ENCODE results near the gene MBOAT7. TPM values are rescaled to one million over a fixed set of nuclear protein-coding genes. Genes with fewer than 3 reads are reported as not detected.
"Not testable (repeated sequence)": the region's sequence is repeated elsewhere in the genome, so short reads cannot be mapped to it uniquely, and the experiment has no call there.

The MBOAT7 gene
- total and polyA plus RNA-seq, 2 of the 8 experiments (the other 6 are each of a cell fraction or from before 2014, with no cell fraction given): 85.5 to 90.9 TPM

- H3K27me3 ChIP-seq (replicated peaks in 1 of 4; ENCODE audit: control insufficient read depth in 3 of 4, extremely low read depth in 1 of 4, insufficient read depth in 3 of 4, low read length in 3 of 4); H3K79me1 ChIP-seq (ENCODE audit: low read depth, low read length); H4K20me1 ChIP-seq (replicated peaks in 1 of 2; ENCODE audit: control insufficient read depth in 1 of 2, insufficient read depth in 2 of 2, low read length in 2 of 2); DNase-seq (ENCODE audit: low read depth in 1 of 2, low spot score in 2 of 2); H2BK120ac ChIP-seq (replicated peaks; ENCODE audit: low read depth, low read length); H2BK12ac ChIP-seq (ENCODE audit: low read depth, low read length); H3K23ac ChIP-seq (ENCODE audit: insufficient read length); H3K56ac ChIP-seq (replicated peaks; ENCODE audit: insufficient read length, low read depth, low read length); H3K27ac ChIP-seq (ENCODE audit: low read depth, low read length); H2AFZ ChIP-seq (ENCODE audit: low read length); H3K9ac ChIP-seq (replicated peaks in 1 of 4; ENCODE audit: extremely low read depth in 1 of 4, low read depth in 3 of 4, low read length in 3 of 4); H3K18ac ChIP-seq (ENCODE audit: extremely low read depth, low read length); H3K4me2 ChIP-seq (ENCODE audit: insufficient read depth in 1 of 2, low read depth in 2 of 2, low read length in 2 of 2); H2BK20ac ChIP-seq (ENCODE audit: low read length); H2BK5ac ChIP-seq (ENCODE audit: low read depth, low read length); H4K8ac ChIP-seq (ENCODE audit: extremely low read depth, insufficient read depth, low read length); H3K4ac ChIP-seq (replicated peaks; ENCODE audit: insufficient read length, low read depth, low read length); FAIRE-seq; H3K4me3 ChIP-seq (ENCODE audit: extremely low read depth in 1 of 4, insufficient read depth in 2 of 4, low read depth in 3 of 4, low read length in 4 of 4); H4K5ac ChIP-seq (ENCODE audit: insufficient read length, low read depth, low read length); CTCF ChIA-PET (ENCODE audit: partially characterized antibody); H3K36me3 ChIP-seq (ENCODE audit: control insufficient read depth in 2 of 4, insufficient read depth in 4 of 4, low read length in 3 of 4); H2AK5ac ChIP-seq (ENCODE audit: low read depth, low read length); H3K23me2 ChIP-seq (ENCODE audit: low read depth, low read length); H2BK15ac ChIP-seq (ENCODE audit: low read length); H4K91ac ChIP-seq (replicated peaks; ENCODE audit: insufficient read length, low read length); H3K4me1 ChIP-seq (replicated peaks in 1 of 4; ENCODE audit: control insufficient read depth in 3 of 4, insufficient read depth in 4 of 4, low read length in 3 of 4); H3K14ac ChIP-seq (ENCODE audit: insufficient read length); H3K9me3 ChIP-seq (ENCODE audit: insufficient read depth in 2 of 2, low read depth in 1 of 2, low read length in 1 of 2); H3K79me2 ChIP-seq (ENCODE audit: control insufficient read depth in 1 of 2, insufficient read depth in 2 of 2, low read length in 2 of 2): not testable (repeated sequence)
- POLR2A ChIA-PET (ENCODE audit: partially characterized antibody): interaction anchor here (2.9 to 23.4 kb wide), 2 partner anchors 11 to 28 kb away, joined by 34 to 909 read pairs; partner anchors contain the start of genes MBOAT7, RPS9 and TSEN34
- WGBS, 2 experiments (ENCODE audit: extremely low coverage in 1 of 2, insufficient coverage in 1 of 2, insufficient read length in 1 of 2, insufficient replicate concordance in 2 of 2, low coverage in 1 of 2, low lambda C conversion rate in 2 of 2, missing lambda C conversion rate in 1 of 2): 84% methylated on average over 9 of the region's 20 CpGs; no CpG with 5 or more reads in 1 of the 2 experiments
These were observed 28.3 kb upstream of the MBOAT7 start for GRCh38 chr19:54217517-54218247.
